ENCODE data around the gene CCDC91.

GRCh38 chr12:28186500-28186899 is 3.8 kb upstream of the CCDC91 start:
- TF ChIP-seq CTCF (conservative IDR thresholded peaks at IDR 0.05 in 1 of 2, IDR thresholded peaks at IDR 0.05 in 1 of 2; ENCODE audit: low read depth in 1 of 2, low read length in 2 of 2) (no peak), EZH2 (IDR thresholded peaks at IDR 0.05; ENCODE audit: low read length, missing control alignments) (no peak)

Measured in fibroblast of lung (primary cell).